Measurements from ENCODE around the gene TCERG1L.

Gene TCERG1L

DNA sequence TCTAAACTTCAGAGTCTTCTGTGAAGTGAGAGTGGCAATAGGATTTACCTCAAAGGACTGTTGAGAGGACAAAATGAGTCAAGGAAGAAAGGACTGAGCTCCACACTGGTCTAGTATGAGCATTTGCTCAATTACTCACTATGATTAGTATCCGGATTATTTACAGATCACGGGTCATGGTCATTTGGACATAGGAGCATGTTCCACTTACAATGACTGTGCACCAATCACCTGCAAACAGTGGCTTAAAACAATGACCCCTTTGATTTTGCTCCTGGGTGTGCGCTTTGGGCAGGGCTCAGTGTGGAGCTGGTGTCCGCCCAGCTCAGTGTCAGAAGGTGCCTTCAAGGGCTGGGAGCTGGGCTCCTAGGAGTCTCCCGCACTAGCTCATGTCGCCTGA, 225.4 kb downstream of the TCERG1L start:
- DNase-seq (ENCODE audit: low read depth in 1 of 2, low spot score in 1 of 2): no peak
- Histone ChIP-seq H3K27me3 (ENCODE audit: insufficient read depth, poor library complexity, severe bottlenecking) (no peaks in the 10 kb centered on the region), H3K27ac (replicated peaks) (no peak overlapping the region), H3K4me3 (replicated peaks; ENCODE audit: insufficient read depth, low read length) (no peak overlapping the region)
- TF ChIP-seq POLR2AphosphoS5 (IDR thresholded peaks at IDR 0.05; ENCODE audit: low read depth) (no peak), GABPA (IDR thresholded peaks at IDR 0.05; ENCODE audit: low read depth) (no peak)
- TF ChIP-seq, protein P1, sequence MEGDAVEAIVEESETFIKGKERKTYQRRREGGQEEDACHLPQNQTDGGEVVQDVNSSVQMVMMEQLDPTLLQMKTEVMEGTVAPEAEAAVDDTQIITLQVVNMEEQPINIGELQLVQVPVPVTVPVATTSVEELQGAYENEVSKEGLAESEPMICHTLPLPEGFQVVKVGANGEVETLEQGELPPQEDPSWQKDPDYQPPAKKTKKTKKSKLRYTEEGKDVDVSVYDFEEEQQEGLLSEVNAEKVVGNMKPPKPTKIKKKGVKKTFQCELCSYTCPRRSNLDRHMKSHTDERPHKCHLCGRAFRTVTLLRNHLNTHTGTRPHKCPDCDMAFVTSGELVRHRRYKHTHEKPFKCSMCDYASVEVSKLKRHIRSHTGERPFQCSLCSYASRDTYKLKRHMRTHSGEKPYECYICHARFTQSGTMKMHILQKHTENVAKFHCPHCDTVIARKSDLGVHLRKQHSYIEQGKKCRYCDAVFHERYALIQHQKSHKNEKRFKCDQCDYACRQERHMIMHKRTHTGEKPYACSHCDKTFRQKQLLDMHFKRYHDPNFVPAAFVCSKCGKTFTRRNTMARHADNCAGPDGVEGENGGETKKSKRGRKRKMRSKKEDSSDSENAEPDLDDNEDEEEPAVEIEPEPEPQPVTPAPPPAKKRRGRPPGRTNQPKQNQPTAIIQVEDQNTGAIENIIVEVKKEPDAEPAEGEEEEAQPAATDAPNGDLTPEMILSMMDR (IDR thresholded peaks at IDR 0.05; ENCODE audit: insufficient read depth, low read length): no peak
- TF ChIP-seq, protein P2, sequence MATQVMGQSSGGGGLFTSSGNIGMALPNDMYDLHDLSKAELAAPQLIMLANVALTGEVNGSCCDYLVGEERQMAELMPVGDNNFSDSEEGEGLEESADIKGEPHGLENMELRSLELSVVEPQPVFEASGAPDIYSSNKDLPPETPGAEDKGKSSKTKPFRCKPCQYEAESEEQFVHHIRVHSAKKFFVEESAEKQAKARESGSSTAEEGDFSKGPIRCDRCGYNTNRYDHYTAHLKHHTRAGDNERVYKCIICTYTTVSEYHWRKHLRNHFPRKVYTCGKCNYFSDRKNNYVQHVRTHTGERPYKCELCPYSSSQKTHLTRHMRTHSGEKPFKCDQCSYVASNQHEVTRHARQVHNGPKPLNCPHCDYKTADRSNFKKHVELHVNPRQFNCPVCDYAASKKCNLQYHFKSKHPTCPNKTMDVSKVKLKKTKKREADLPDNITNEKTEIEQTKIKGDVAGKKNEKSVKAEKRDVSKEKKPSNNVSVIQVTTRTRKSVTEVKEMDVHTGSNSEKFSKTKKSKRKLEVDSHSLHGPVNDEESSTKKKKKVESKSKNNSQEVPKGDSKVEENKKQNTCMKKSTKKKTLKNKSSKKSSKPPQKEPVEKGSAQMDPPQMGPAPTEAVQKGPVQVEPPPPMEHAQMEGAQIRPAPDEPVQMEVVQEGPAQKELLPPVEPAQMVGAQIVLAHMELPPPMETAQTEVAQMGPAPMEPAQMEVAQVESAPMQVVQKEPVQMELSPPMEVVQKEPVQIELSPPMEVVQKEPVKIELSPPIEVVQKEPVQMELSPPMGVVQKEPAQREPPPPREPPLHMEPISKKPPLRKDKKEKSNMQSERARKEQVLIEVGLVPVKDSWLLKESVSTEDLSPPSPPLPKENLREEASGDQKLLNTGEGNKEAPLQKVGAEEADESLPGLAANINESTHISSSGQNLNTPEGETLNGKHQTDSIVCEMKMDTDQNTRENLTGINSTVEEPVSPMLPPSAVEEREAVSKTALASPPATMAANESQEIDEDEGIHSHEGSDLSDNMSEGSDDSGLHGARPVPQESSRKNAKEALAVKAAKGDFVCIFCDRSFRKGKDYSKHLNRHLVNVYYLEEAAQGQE (IDR thresholded peaks at IDR 0.05; ENCODE audit: insufficient replicate concordance, low read depth): no peak

DNA sequence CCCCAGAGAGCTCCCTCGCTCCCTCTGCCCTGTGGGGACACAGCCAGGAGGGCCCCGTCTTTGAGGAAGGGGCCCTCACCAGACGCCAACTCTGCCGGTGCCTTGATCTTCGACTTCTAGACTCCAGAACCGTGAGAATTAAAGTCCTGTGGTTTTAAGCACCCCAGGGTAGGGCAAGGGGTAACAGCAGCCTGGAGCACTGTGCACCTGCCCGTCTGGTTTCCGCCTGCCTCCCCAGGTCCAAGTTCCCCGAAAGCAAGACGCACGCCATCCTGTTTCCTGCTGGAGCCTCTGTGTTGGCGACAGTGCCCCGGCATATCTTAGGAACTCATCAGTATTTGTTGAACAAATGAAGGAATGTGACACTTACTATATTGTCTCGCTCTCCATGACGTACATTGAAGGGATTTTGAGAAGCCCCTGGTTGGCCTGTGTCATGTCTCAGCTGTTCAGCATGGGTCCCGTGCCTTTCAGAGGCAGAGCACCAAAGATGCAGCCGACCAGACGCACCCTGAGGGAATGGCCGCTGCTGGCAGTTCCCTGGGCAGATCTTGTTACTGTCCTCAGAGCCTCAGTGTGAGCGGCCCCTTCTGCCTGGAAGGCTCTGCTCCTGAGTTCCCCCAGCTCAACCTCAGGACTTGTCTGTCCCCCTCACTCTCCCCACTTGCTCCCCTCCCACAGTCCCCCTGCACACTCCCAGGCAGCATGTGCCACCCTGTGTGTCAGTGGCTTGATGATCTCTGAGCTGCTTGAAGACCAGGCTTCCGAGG, 226.2 kb downstream of the TCERG1L start:
- Histone ChIP-seq H3K4me3 (replicated peaks; ENCODE audit: insufficient read depth, low read length) (no peak overlapping the region), H3K27me3 (ENCODE audit: insufficient read depth, poor library complexity, severe bottlenecking) (no peaks in the 10 kb centered on the region), H3K27ac (replicated peaks) (no peak overlapping the region)
- TF ChIP-seq, protein P1 (IDR thresholded peaks at IDR 0.05; ENCODE audit: insufficient read depth, low read length): no peak
- TF ChIP-seq GABPA (IDR thresholded peaks at IDR 0.05; ENCODE audit: low read depth) (no peak), POLR2AphosphoS5 (IDR thresholded peaks at IDR 0.05; ENCODE audit: low read depth) (no peak), SPI1 (IDR thresholded peaks at IDR 0.05; ENCODE audit: borderline replicate concordance, low read depth) (no peak)
- TF ChIP-seq, protein P2 (IDR thresholded peaks at IDR 0.05; ENCODE audit: insufficient replicate concordance, low read depth): no peak
- DNase-seq (ENCODE audit: low read depth in 1 of 2, low spot score in 1 of 2): no peak

DNA sequence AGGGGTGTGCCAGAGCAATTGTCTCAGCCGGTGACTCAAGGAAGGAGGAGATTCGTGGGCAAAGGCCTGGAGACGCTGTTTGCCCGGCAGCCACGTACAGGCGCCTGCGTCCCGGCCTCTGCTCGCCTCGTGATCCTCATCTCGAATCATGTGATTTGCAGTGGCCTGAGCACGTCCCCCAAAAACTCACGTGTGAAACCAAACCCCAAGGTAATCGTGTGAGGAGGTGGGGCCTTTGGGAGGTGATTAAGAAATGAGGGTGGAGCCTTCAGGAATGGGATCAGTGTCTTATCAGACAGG, 226.8 kb downstream of the TCERG1L start:
- DNase-seq (ENCODE audit: low read depth in 1 of 2, low spot score in 1 of 2): no peak
- no peak overlapping the region for H3K27ac ChIP-seq (replicated peaks)
- no peak overlapping the region for H3K4me3 ChIP-seq (replicated peaks; ENCODE audit: insufficient read depth, low read length)
- H3K27me3 ChIP-seq (ENCODE audit: insufficient read depth, poor library complexity, severe bottlenecking): no peaks in the 10 kb centered on the region
- TF ChIP-seq, protein P2 (IDR thresholded peaks at IDR 0.05; ENCODE audit: insufficient replicate concordance, low read depth): no peak
- TF ChIP-seq, protein P1 (IDR thresholded peaks at IDR 0.05; ENCODE audit: insufficient read depth, low read length): no peak
- no peak for TF ChIP-seq POLR2AphosphoS5 (IDR thresholded peaks at IDR 0.05; ENCODE audit: low read depth)
- TF ChIP-seq SPI1 (IDR thresholded peaks at IDR 0.05; ENCODE audit: borderline replicate concordance, low read depth): no peak
- no peak for TF ChIP-seq GABPA (IDR thresholded peaks at IDR 0.05; ENCODE audit: low read depth)
